ENCODE measurements around the gene SYMPK.

SYMPK gene

DNA sequence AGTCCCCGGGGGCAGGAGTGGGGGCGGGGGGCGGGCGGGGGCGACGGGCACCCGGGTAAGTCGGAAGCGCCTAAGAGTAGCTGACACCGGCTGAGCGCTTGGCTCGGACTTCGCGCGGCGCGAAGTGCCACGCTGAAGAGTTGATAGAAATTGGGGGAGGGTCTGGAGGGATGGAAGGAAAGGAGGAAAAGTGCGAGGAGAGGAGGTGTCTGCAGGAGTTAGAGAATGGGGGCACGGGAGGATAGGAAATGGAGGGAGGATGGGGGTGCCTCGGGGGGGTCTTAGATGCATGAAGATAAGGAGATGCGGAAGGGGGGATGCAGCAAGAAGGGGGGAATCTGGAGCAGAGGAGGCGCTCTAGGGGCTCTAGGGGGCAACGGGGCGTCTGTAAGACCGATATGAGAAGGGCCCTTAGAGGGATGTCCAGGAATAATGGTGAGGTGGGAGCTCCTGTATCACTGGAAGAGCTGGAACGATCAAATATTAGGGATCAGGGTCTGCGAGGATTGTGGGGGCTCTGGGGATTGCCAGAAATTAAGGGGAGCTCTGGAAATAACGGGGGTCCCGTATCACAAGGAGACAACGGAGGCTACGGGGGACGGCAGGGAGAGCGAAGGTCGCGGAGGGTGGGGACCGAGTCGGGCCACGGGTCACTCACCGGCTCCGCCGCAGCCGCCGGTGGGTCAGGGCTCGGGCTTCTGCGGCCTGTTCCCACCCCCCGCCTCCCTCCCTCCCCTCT, 39.1 kb upstream of the SYMPK start, which contains the start of gene MYPOP:
Gene MYPOP, minus strand, starts transcription at position 702 of the 739 bp plus-strand sequence. CDS start 840 bp downstream, outside the sequence.
- TF ChIP-seq EZH2phosphoT487 (conservative IDR thresholded peaks at IDR 0.05; ENCODE audit: low read length): no peak
- TF ChIP-seq, protein P1, sequence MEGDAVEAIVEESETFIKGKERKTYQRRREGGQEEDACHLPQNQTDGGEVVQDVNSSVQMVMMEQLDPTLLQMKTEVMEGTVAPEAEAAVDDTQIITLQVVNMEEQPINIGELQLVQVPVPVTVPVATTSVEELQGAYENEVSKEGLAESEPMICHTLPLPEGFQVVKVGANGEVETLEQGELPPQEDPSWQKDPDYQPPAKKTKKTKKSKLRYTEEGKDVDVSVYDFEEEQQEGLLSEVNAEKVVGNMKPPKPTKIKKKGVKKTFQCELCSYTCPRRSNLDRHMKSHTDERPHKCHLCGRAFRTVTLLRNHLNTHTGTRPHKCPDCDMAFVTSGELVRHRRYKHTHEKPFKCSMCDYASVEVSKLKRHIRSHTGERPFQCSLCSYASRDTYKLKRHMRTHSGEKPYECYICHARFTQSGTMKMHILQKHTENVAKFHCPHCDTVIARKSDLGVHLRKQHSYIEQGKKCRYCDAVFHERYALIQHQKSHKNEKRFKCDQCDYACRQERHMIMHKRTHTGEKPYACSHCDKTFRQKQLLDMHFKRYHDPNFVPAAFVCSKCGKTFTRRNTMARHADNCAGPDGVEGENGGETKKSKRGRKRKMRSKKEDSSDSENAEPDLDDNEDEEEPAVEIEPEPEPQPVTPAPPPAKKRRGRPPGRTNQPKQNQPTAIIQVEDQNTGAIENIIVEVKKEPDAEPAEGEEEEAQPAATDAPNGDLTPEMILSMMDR (IDR thresholded peaks at IDR 0.05; ENCODE audit: insufficient read depth, low read length, poor library complexity, severe bottlenecking): no peak
- Histone ChIP-seq H3K9me3 (ENCODE audit: insufficient read depth, low read length) (no peaks in the 10 kb centered on the region), H3K4me2 (ENCODE audit: low read depth, low read length, poor library complexity, severe bottlenecking) (peak within 1 kb of the TSS; percentile 80), H3K79me2 (ENCODE audit: insufficient read depth, low read length) (peaks cover 17% of the 10 kb centered on the region; the same call in 1 of the 2 replicates), H3K36me3 (ENCODE audit: low read length) (no peaks in the 10 kb centered on the region), H3K4me3 (ENCODE audit: insufficient read depth, low read length, poor library complexity, severe bottlenecking) (peak within 1 kb of the TSS; percentile 77), H3K9ac (ENCODE audit: low read length) (peak within 1 kb of the TSS; percentile 82), H3F3A (ENCODE audit: insufficient read depth) (no peaks in the 10 kb centered on the region), H3K27me3 (ENCODE audit: low read length) (no peaks in the 10 kb centered on the region), H2AFZ (ENCODE audit: low read depth, low read length, severe bottlenecking) (peak within 1 kb of the TSS; percentile 44), H3K9me2 (replicated peaks; ENCODE audit: insufficient read depth, low read length) (no peaks in the 10 kb centered on the region), H4K20me1 (ENCODE audit: low read depth, low read length) (no peaks in the 10 kb centered on the region), H3K27ac (ENCODE audit: low read depth, low read length) (peak within 1 kb of the TSS; percentile 49)

DNA sequence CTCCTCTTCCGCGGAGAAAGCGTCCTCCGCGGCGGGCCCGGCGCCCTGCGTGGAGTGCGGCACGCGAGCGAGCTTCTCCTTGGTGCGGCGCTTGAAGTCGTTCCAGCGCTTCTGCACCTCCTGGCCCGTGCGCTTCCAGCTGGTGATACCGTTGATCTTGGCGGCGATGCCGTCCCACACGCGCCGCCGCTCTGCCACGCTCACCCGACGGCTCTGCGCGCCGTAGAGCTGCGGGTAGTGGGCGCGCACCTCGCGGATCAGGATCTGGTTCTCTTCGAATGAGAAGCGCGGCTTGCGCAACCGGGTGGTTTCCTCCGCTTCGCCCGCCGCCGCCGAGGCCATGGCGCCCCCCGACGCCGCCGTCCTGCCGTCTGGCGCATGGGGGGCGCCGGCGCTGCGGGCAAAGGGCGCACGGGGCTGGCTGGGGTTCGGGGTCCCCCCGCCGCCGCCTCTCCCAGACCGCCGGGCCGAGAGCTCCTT, 38.5 kb upstream of the SYMPK start:
- Histone ChIP-seq H3K9ac (ENCODE audit: low read length) (peak overlapping the region; percentile 82), H4K20me1 (ENCODE audit: low read depth, low read length) (no peaks in the 10 kb centered on the region), H3K79me2 (ENCODE audit: insufficient read depth, low read length) (peaks cover 17% of the 10 kb centered on the region; the same call in 1 of the 2 replicates), H3K9me2 (replicated peaks; ENCODE audit: insufficient read depth, low read length) (no peaks in the 10 kb centered on the region), H3K4me2 (ENCODE audit: low read depth, low read length, poor library complexity, severe bottlenecking) (peak overlapping the region; percentile 80), H3K9me3 (ENCODE audit: insufficient read depth, low read length) (no peaks in the 10 kb centered on the region), H3K27ac (ENCODE audit: low read depth, low read length) (no peak overlapping the region), H3K4me3 (ENCODE audit: insufficient read depth, low read length, poor library complexity, severe bottlenecking) (peak overlapping the region; percentile 77), H2AFZ (ENCODE audit: low read depth, low read length, severe bottlenecking) (no peak overlapping the region), H3F3A (ENCODE audit: insufficient read depth) (no peaks in the 10 kb centered on the region), H3K36me3 (ENCODE audit: low read length) (no peaks in the 10 kb centered on the region), H3K27me3 (ENCODE audit: low read length) (no peaks in the 10 kb centered on the region)
- TF ChIP-seq EZH2phosphoT487 (conservative IDR thresholded peaks at IDR 0.05; ENCODE audit: low read length): no peak
- TF ChIP-seq, protein P1 (IDR thresholded peaks at IDR 0.05; ENCODE audit: insufficient read depth, low read length, poor library complexity, severe bottlenecking): no peak

DNA sequence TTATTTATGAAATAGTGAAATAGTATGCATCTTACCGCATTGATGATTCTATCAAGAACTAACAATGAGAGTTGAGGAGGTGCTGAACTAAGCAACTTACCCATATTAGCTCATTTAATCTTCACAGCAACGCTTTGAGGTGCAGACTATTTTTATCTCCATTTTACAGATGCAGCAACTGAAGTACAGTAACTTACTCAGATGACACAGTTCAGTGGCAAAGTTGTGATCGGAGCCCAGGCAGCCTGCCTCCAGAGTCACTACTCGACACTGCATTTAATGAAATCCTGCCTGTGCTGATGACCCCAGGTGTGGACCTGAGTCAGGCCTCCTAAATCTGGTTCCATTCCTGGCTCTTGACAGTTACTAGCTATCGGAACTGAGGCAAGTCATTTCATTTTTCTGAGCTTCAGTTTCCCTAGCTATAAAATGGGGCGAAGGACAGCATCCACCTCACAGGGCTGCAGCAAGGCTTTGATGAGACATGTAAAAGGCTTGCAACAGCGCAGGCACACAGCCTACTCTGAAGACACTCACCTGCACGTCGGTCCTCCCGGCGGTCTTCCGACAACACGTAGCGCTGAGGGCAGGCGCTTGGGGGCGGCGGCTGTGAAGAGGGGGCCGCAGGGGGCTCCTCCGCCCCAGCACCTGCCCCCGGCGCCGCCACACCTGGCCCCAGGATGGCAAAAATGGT, 37.9 kb upstream of the SYMPK start:
- no peak overlapping the region for H2AFZ ChIP-seq (ENCODE audit: low read depth, low read length, severe bottlenecking)
- H3K9me3 ChIP-seq (ENCODE audit: insufficient read depth, low read length): no peaks in the 10 kb centered on the region
- no peaks in the 10 kb centered on the region for H3K9me2 ChIP-seq (replicated peaks; ENCODE audit: insufficient read depth, low read length)
- H3K4me3 ChIP-seq (ENCODE audit: insufficient read depth, low read length, poor library complexity, severe bottlenecking): peak overlapping the region; percentile 77
- H3K4me2 ChIP-seq (ENCODE audit: low read depth, low read length, poor library complexity, severe bottlenecking): peak overlapping the region; percentile 80
- no peaks in the 10 kb centered on the region for H3K36me3 ChIP-seq (ENCODE audit: low read length)
- peak overlapping the region; percentile 82; the same call in 1 of the 2 replicates for H3K9ac ChIP-seq (ENCODE audit: low read length)
- TF ChIP-seq, protein P1 (IDR thresholded peaks at IDR 0.05; ENCODE audit: insufficient read depth, low read length, poor library complexity, severe bottlenecking): no peak
- H4K20me1 ChIP-seq (ENCODE audit: low read depth, low read length): no peaks in the 10 kb centered on the region
- no peaks in the 10 kb centered on the region for H3K27me3 ChIP-seq (ENCODE audit: low read length)
- H3K27ac ChIP-seq (ENCODE audit: low read depth, low read length): no peak overlapping the region
- peaks cover 17% of the 10 kb centered on the region; the same call in 1 of the 2 replicates for H3K79me2 ChIP-seq (ENCODE audit: insufficient read depth, low read length)
- H3F3A ChIP-seq (ENCODE audit: insufficient read depth): no peaks in the 10 kb centered on the region
